C4-2B (cell line): ENCODE data around the gene HDGFL3.

Source experiments
- H3K27ac ChIP-seq: fragments of 450-650 bp; 2 replicates; pipeline ENCODE4 v1.5.1; 2017
- ZFX ChIP-seq: fragments of 450-650 bp; IDR thresholded peaks from 2 replicates; pipeline ENCODE4 v1.6.1; 2017
- TF ChIP-seq, protein P1 (sequence below): fragments of 450-650 bp; conservative IDR thresholded peaks from 2 replicates; pipeline ENCODE4 v1.5.1; 2017; ENCODE audit warnings: mild to moderate bottlenecking

The HDGFL3 gene

DNA sequence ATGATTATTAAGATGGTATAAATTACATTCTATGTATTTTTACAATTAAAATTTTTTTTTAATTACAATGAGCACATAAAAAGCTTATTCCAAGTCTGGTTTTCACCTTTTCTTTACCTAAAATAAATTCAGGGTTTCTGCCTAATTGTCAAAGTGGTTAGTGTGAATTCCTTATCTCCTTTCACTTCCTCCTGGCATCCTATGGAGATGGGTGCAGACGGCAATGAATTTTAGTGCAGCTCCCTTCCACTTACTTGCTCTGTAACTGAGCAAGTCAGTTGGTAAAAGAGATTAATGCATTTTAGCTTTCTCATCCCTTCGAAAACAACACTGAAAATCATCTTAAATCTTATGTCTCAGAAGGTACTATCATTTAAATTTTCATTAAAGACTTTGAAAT, 13.1 kb downstream of the HDGFL3 start:
- H3K27ac ChIP-seq = no peak overlapping the region
- TF ChIP-seq, protein P1, sequence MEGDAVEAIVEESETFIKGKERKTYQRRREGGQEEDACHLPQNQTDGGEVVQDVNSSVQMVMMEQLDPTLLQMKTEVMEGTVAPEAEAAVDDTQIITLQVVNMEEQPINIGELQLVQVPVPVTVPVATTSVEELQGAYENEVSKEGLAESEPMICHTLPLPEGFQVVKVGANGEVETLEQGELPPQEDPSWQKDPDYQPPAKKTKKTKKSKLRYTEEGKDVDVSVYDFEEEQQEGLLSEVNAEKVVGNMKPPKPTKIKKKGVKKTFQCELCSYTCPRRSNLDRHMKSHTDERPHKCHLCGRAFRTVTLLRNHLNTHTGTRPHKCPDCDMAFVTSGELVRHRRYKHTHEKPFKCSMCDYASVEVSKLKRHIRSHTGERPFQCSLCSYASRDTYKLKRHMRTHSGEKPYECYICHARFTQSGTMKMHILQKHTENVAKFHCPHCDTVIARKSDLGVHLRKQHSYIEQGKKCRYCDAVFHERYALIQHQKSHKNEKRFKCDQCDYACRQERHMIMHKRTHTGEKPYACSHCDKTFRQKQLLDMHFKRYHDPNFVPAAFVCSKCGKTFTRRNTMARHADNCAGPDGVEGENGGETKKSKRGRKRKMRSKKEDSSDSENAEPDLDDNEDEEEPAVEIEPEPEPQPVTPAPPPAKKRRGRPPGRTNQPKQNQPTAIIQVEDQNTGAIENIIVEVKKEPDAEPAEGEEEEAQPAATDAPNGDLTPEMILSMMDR = no peak
- no peak for TF ChIP-seq ZFX

DNA sequence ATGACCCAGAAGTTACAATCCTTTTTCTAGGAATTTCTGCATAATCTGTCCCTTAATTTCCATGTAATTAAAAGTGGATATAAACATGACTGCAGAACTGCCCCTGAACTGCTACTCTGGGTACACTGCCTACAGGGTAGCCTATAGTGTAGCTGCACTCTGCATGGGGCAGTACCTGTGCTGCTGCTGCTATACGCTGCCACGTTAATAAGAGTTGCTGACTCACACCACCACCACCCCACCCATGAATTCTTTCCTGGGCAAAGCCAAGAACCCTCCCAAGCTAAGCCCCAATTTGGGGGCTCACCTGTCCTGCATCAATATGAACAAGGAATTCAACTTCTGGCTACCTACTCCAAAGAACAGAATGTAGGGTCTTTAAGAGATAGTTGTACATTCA, 13.9 kb downstream of the HDGFL3 start:
- no peak overlapping the region for H3K27ac ChIP-seq
- no peak for TF ChIP-seq ZFX
- TF ChIP-seq, protein P1 = no peak

DNA sequence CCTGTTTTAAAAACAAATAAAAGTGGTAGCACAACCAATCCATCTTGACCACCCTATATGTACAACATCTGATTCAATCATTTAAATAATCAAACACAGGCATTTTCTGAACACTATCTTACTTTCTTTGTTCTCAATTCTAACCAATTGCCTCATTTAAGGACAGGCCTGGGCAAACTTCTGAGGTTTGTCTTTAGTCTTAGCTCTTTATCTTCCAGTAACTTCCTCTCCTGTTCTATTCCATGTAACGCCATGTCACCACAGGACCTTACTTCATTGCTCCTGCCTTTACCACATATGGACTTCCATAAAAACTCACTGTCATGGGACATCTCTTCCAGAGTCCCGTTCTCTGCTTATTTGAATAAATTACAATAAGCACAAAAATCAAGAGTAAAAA, 14.9 kb downstream of the HDGFL3 start:
- no peak overlapping the region for H3K27ac ChIP-seq
- TF ChIP-seq, protein P1 = no peak
- no peak for TF ChIP-seq ZFX

DNA sequence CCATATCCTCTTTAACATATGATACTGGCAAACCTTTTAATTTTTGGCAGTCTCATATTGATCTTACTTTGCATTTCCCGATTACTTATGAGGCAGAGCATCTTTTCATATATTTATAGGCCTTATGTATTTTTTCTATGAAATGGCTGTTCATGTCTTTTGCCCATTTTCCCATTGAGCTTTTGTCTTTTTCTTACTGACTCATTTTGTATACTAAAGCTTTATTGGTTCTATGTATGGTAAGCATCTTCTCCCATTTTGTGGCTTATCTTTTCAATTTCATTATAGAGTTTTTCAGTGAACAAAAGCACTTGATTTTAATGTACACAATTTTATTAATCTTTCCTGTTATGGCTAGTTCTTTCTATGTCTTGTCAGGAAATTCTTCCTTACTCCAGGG, 17.2 kb downstream of the HDGFL3 start:
- H3K27ac ChIP-seq = no peak overlapping the region
- TF ChIP-seq, protein P1 = no peak
- no peak for TF ChIP-seq ZFX

DNA sequence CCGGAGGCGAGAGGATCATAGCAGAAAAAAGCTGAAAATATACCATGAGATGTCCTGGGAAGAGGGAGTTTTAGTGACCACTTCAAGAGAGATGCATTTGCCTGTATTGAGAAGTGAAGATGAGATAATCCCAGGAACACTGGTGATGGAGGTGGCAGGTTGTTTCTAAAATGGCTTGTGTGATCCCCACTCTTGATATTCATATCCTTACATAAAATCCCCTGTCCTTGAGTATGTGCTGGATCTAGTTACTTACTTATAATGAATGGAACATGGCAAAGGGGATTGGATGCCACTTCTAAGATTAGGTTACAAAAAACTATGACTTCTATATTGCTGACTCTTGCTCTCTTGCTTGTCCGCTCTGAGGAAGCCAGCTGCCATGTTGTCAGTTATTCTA, 22.1 kb downstream of the HDGFL3 start:
- H3K27ac ChIP-seq = no peak overlapping the region
- TF ChIP-seq, protein P1 = no peak
- no peak for TF ChIP-seq ZFX

DNA sequence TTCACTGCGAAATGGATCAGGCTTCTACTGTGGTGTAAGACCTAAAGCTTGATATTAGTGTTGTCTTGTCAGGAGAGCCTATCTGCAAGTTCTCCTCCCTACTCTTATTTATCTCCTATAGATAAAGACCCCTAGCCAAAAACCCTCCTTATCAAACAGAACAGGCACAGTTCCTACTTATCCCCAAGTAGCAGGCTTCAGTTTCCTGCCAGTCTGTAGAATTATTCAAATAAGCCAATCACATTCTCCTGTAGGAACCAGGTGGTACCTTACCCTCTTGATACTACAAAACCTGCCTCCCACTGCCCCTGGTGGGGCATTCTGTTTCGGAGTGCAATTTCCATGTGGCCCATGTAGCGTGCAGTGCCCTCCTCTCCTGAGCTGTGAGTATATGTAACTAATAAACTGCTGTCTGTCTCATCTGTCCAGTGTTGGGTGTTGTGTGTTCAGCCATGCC, 28.7 kb downstream of the HDGFL3 start:
- H3K27ac ChIP-seq = no peak overlapping the region
- TF ChIP-seq ZFX = no peak
- TF ChIP-seq, protein P1 = no peak

DNA sequence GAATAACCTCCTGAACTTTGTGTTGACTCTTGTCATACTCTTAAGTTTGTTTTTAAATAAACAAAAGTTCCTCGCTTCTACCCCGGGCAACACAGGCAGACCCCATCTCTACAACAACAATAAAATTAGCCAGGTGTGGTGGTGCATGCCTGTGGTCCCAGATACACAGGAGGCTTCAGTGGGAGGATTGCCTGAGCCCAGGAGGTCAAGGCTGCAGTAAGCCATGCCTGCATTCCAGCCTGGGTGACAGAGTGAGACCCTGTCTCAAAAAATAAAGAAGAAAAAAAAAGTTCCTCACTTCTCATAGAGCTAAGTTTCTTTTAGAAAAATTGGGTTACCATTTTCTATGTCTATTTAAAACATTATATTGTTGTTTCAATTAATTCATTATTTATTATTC, 29.2 kb downstream of the HDGFL3 start:
- no peak for TF ChIP-seq ZFX
- TF ChIP-seq, protein P1 = no peak

More for the DNA sequence above, 29.2 kb downstream of the HDGFL3 start:
- no peak overlapping the region for H3K27ac ChIP-seq
